K562 (cell line): ENCODE measurements around the gene RHOT1.

Source experiments
- ATF1 ChIP-seq, 2 experiments: fragments of 450-650 bp in 1 of 2; IDR thresholded peaks; 2 replicates each; pipeline ENCODE4 v1.6.1; 2016; ENCODE audit warnings: missing compliant biosample characterization in 1 of 2, missing genetic modification characterization in 1 of 2
- FOXM1 ChIP-seq, 2 experiments: fragments of 450-650 bp in 1 of 2; sonication (generic) in 1 of 2; formaldehyde crosslinking in 1 of 2; IDR thresholded peaks; 2 replicates each; pipeline versions ENCODE4 v1.6.1 to v1.9.0; 2017 to 2022; ENCODE audit warnings: low read depth in 2 of 2, mild to moderate bottlenecking in 2 of 2, missing genetic modification reagents in 1 of 2, moderate library complexity in 1 of 2
- ZBED1 ChIP-seq: IDR thresholded peaks from 2 replicates; pipeline ENCODE4 v1.6.1; 2014
- TF ChIP-seq, protein P1 (sequence below): IDR thresholded peaks from 2 replicates; pipeline ENCODE4 v1.6.1; 2014; ENCODE audit warnings: antibody characterized with exemption
- TF ChIP-seq, protein P2 (sequence below): sonication (generic); formaldehyde crosslinking; IDR thresholded peaks from 2 replicates; pipeline ENCODE4 v1.5.0; 2020; ENCODE audit warnings: missing genetic modification reagents

DNA sequence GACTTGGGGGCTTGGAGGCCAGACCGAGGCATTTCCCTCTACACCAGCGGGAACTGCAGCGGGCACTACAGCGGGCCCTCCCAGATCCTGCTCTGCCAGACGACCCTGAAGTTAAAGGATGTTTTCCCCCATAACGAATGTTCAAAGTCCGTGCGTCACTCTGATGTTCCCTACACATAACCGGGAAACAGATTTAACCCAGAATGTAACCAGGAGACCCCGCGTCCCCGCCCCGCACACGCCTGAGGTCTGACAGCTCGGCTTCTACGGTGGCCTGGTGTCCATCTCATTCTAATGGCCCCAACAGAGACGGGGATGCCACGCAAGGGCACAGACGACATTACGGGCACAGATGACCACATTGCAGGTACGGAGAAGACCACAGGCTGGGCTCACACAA lies 31.7 kb upstream of the RHOT1 start:
- TF ChIP-seq, protein P1, sequence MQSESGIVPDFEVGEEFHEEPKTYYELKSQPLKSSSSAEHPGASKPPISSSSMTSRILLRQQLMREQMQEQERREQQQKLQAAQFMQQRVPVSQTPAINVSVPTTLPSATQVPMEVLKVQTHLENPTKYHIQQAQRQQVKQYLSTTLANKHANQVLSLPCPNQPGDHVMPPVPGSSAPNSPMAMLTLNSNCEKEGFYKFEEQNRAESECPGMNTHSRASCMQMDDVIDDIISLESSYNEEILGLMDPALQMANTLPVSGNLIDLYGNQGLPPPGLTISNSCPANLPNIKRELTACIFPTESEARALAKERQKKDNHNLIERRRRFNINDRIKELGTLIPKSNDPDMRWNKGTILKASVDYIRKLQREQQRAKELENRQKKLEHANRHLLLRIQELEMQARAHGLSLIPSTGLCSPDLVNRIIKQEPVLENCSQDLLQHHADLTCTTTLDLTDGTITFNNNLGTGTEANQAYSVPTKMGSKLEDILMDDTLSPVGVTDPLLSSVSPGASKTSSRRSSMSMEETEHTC = no peak
- TF ChIP-seq ATF1 (CRISPR knock-in tag; IDR thresholded peaks at IDR 0.05) (no peak), ATF1 (tag; IDR thresholded peaks at IDR 0.05) (no peak), ZBED1 (no peak), FOXM1 (IDR thresholded peaks at IDR 0.05; ENCODE audit: low read depth) (no peak), FOXM1 (CRISPR knock-in tag; IDR thresholded peaks at IDR 0.05; ENCODE audit: low read depth) (no peak)
- TF ChIP-seq, protein P2, sequence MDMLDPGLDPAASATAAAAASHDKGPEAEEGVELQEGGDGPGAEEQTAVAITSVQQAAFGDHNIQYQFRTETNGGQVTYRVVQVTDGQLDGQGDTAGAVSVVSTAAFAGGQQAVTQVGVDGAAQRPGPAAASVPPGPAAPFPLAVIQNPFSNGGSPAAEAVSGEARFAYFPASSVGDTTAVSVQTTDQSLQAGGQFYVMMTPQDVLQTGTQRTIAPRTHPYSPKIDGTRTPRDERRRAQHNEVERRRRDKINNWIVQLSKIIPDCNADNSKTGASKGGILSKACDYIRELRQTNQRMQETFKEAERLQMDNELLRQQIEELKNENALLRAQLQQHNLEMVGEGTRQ (CRISPR knock-in tag) = no peak
